Measurements from ENCODE around the gene MYO7B.

The MYO7B gene

GRCh38 chr2:127646487-127647241 is 111.2 kb downstream of the MYO7B start:
- DNase-seq = no peak

- peak in 2 of 58 donors; percentile 23 to 72 for DNase-seq
These were observed 112.0 kb downstream of the MYO7B start for GRCh38 chr2:127647242-127648190.

GRCh38 chr2:127648321-127648720 is 112.8 kb downstream of the MYO7B start:
- DNase-seq = no peak

DNA sequence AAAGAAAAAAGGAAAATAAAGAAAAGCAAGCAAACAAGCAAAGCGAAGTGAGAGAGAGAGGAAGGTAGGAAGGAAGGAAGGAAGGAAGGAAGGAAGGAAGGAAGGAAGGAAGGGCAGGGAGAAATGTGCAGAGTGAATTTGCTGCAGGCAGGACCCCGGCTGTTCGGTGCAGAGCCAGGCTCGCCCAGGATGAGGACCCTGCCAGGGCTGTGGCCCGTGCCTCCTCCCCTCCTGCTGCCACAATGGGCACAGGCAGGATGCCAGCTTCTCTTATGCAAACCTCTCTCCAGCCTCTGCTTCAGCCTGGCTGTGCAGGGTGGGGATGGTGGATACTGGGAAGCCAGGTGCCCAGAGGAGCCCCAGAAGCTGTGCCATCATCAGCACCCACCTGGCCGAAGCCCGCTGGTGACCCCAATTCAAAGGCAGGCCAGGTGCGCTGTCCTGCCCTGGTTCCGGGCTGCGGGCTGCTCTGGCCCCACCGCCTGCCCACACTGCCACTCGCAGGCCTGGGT is 113.7 kb downstream of the MYO7B start:
- peak in 10 of 58 donors; percentile 10 to 45 (median 30) for DNase-seq

- peak in 53 of 58 donors; percentile 11 to 84 (median 65) for DNase-seq
These were observed 114.2 kb downstream of the MYO7B start for GRCh38 chr2:127649684-127650040.

DNA sequence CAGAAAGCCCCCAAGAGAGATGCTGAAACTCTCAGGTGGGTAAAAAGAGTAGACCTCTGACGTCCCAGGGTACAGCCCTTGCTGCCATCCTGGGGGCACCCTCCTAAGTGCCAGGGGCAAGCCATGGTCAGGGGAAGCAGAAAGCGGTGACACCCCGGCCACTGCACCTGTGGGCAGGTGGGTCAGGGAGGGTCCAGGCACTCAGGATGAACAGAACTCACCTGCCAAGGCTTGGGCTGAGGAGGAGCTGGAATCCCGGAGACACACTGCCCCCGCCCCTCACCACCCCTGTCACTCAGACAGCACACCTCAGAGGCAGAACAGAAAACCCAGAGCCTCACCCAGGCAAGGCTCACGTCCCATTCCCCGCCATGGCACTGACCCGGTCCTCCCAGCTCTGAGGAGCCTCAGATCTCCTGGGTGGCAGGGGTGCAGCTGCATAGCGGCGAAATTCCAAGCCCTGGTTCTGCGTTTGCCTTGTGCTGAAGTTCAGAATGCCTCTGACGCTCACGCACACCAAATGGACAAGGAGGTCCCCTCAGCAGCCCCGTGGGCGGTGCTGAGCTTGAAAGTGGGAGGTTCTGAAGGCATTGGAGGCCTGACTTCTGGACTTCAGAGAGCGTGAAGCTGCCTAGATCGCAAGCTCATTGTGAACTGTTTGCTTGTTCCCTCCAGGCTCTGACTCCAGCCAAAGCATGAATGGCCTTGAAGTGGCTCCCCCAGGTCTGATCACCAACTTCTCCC is 114.7 kb downstream of the MYO7B start:
- no peak for DNase-seq

DNA sequence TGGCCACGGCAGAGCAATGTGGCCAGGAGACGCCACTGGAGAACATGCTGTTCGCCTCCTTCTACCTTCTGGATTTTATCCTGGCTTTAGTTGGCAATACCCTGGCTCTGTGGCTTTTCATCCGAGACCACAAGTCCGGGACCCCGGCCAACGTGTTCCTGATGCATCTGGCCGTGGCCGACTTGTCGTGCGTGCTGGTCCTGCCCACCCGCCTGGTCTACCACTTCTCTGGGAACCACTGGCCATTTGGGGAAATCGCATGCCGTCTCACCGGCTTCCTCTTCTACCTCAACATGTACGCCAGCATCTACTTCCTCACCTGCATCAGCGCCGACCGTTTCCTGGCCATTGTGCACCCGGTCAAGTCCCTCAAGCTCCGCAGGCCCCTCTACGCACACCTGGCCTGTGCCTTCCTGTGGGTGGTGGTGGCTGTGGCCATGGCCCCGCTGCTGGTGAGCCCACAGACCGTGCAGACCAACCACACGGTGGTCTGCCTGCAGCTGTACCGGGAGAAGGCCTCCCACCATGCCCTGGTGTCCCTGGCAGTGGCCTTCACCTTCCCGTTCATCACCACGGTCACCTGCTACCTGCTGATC is 115.4 kb downstream of the MYO7B start:
- DNase-seq = peak in 1 of 58 donors; percentile 12

GRCh38 chr2:127651381-127651809 is 115.9 kb downstream of the MYO7B start:
- DNase-seq = no peak

DNA sequence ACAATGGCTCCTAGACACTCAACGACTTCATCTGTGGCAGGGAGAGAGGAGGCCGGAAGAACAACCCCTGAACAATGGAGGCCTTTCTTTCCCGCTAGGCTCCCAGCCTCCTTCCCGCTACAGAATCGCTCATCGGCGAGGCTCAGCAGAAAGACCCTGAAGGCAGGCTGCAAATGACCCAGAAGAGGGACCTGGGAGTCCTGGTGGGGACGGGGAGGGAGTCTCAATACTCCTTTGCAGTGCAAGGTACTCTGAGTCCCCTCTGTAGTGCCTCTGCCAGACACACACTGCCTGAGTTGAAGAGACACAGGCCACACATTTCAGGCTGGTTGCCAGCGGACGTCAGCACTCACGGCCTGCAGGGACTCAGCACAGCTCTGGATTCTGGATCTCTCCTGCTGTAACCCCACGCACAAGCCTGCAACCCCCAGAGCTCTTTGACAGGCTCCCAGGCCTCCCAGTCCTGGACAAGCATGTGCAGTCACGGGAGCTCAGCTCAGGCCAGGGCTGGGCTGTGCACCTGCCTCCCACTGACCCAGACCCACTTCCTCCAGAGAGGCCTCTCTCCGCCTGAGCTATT is 116.6 kb downstream of the MYO7B start:
- peak in 42 of 58 donors; percentile 24 to 86 (median 68) for DNase-seq

DNA sequence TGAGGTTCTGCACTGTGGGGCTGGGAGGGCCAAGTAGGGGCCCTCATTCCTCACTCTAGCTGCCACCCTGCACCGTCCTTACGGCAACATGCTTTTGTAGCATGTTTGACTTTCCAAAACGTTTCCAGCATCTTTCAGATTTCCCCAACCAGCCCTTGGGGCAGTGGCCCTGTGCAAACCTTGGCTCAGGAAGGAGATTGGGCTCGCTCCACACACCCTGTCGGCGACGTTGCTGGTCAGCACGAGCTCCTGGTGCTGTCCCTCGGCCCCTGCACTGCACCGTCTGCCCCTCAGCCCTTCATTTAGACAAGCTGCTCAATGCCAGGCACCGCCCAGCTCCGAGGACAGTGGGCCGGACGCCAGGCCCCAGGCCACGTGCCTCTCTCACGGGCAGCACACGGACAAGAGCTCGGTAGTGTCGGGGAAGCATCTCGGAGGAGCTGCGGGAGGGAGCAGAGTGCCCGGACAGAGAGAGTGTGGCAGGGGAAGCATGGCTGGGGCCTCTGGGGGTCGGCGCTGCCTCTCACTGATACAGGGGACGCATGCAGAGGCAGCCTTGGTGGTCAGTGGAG is 117.4 kb downstream of the MYO7B start:
- DNase-seq = no peak

DNA sequence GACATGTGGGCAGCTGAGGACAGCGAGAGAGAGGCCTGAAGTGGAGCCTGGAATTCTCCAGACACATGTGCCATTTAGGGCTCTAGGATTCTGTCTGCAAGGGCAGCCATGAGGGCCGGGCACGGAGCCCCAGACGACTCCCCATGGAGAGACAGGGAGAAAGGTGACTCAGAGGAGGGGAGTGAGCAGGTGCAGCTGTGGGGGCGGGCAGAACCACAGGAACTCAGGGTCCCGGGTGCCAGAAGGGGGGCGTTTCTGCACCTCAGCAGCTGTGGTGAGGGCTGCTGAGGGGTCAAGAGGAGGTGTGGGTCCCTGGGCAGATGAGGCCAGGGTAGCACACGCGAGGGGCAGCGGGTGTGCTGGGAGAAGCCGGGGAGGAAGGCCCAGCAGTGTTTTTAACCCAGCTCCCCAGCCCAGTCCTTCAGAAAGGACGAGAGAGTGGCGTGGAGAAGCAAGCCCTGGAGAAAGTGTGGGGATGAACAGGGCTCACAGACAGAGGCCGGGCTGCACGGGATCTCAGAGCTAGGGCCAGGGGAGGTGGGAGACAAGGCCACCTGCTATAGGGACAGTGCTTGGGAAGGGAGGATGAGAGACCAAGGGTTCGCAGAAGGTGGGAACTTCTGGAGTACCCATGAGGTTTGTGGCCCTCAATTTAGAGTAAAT is 118.1 kb downstream of the MYO7B start:
- no peak for DNase-seq

DNA sequence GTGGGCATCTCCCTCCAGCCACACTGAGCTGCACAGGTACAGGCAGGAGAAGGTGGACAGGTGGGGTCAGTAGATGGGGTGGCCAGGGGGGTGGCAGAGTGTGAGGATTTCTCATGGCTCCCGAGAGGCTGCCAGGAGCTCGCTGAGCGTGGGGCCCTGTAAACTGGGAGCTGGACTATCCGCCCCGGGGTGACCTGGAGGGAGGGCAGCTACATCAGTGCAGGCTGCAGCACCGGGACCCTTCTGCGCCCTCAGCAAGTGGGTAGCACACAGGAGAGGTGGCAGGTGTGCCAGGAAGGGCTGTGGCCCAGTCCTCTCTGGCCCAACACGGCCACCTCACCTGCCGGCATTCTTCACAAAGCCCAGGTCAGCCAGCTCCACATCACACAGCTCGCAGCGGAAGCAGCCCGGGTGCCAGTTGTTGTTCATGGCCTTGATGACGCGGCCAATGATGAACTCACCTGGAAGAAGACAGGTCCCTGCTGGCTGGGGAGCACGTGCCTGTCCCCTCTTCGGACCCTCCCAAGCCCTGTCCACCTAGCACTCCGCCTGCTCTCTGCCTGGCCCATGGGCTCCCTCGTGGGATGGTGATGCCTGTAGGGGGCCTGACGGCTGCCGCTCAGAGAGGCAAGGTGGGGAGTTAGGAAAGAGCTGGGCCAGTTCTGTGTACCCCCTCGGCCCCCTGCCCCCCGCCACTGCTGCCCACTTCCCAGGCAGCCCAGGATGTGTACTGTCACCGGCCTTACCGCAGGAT is 118.8 kb downstream of the MYO7B start:
- no peak for DNase-seq

GRCh38 chr2:127654838-127655175 is 119.3 kb downstream of the MYO7B start:
- no peak for DNase-seq

DNA sequence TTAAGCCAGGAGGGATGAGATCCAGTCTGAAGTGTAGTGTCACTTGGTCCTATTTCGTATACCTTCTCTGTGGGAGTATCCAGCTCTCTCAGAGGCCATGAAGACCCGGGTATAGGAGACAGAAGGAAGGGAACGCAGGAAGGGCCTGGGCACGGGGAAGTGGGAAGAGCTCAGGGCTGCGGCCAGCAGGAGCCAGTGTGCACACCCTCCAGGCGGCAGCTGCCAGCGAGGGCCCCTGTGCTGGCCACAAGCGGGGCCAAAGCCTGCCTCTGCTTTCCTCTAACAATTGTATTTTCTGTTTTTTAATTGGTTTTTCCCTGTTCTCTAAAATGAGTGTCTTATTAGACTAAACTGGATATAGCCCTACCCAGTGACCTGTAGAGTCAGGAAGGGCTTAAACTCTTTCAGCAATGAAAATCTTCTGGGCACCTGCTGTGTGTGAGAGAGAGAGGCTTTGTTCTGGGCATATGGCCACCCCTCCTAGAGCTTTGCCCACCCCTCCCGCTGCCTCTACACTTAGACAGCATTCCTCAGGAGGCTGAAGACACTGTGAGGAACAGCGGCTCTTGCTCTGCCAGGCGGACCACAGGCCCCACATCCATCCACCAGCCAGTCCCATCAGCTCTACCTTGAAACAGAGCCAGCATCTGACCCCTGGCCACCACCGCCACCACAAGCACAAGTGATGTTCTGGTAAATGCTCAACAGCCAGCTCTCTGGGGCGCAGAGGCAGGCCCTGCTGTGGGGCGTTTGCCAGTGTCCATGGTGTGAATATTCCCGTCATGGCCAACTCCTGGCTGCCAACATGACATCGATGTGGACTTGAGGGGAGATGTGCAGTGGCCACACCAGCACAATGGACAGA is 120.0 kb downstream of the MYO7B start:
- DNase-seq = no peak

GRCh38 chr2:127656569-127657231 is 121.2 kb downstream of the MYO7B start:
- DNase-seq = no peak

DNA sequence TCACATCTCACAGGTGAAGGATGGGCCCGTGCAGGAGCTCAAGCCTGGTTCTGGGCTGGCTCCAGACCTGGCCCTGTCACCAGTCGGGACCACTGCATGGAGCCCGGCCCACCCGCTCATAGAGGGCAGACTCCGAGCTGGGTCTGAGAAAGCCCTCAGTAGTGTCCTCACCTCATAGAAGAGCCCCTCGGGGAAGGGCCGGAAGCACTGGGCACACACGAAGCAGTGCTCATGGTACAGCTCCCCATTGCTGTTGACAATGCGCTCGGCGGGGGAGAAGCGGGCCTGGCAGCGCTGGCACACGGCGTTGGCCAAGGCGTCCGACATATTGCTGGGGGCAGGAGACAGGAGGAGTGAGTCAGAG is 121.7 kb downstream of the MYO7B start:
- no peak for DNase-seq

GRCh38 chr2:127658146-127658545 is 122.7 kb downstream of the MYO7B start:
- DNase-seq = no peak
